Mucosa of stomach (tissue), 1 donor: ENCODE results near the gene ZNF724.

Source experiments
- H3K27me3 ChIP-seq: one replicate; pipeline ENCODE4 v1.7.0; 2013; ENCODE audit warnings: mild to moderate bottlenecking, low read length; ENCODE audit not compliant: control insufficient read depth, insufficient read depth
- H3K36me3 ChIP-seq: one replicate; pipeline ENCODE4 v1.7.0; 2013; ENCODE audit warnings: low read length; ENCODE audit not compliant: control insufficient read depth, insufficient read depth
- H3K4me1 ChIP-seq: one replicate; pipeline ENCODE4 v1.7.0; 2013; ENCODE audit warnings: mild to moderate bottlenecking, low read length; ENCODE audit not compliant: control insufficient read depth, insufficient read depth
- H3K4me3 ChIP-seq: one replicate; pipeline ENCODE4 v1.7.0; 2013; ENCODE audit warnings: low read length
- H3K9ac ChIP-seq: one replicate; pipeline ENCODE4 v1.7.0; 2013; ENCODE audit warnings: mild to moderate bottlenecking, low read length, moderate library complexity
- H3K9me3 ChIP-seq: one replicate; pipeline ENCODE4 v1.7.0; 2013; ENCODE audit warnings: mild to moderate bottlenecking, low read length, moderate library complexity; ENCODE audit not compliant: control insufficient read depth
- donor health status: Pancreatic carcinoma.

ZNF724 gene

GRCh38 chr19:23190341-23190740 is 59.9 kb downstream of the ZNF724 start:
- H3K4me3 ChIP-seq, result no peak overlapping the region
- H3K9me3 ChIP-seq, result no peaks in the 10 kb centered on the region
- no peaks in the 10 kb centered on the region for H3K27me3 ChIP-seq
- no peaks in the 10 kb centered on the region for H3K36me3 ChIP-seq
- no peaks in the 10 kb centered on the region for H3K4me1 ChIP-seq
- no peak overlapping the region for H3K9ac ChIP-seq

- H3K4me3 ChIP-seq, result no peak overlapping the region
- H3K4me1 ChIP-seq, result no peaks in the 10 kb centered on the region
- no peaks in the 10 kb centered on the region for H3K27me3 ChIP-seq
- H3K36me3 ChIP-seq, result no peaks in the 10 kb centered on the region
- H3K9me3 ChIP-seq, result no peaks in the 10 kb centered on the region
- no peak overlapping the region for H3K9ac ChIP-seq
Observed at GRCh38 chr19:23183251-23183650, 66.9 kb downstream of the ZNF724 start.
